Ishikawa (cell line): Measurements from ENCODE around the gene GORASP1.

Experiments used
- CEBPB ChIP-seq: IDR thresholded peaks from 2 replicates; pipeline ENCODE4 v1.6.1; 2012
- CREB1 ChIP-seq: IDR thresholded peaks from 2 replicates; pipeline ENCODE4 v1.6.1; 2012; ENCODE audit warnings: low read depth
- FOXM1 ChIP-seq: IDR thresholded peaks from 2 replicates; pipeline ENCODE4 v1.6.1; 2012; ENCODE audit warnings: low read depth, borderline replicate concordance
- RAD21 ChIP-seq: IDR thresholded peaks from 2 replicates; pipeline ENCODE4 v1.6.1; 2012; ENCODE audit warnings: low read depth
- TAF1 ChIP-seq: IDR thresholded peaks from 2 replicates; pipeline ENCODE4 v1.6.1; 2012; ENCODE audit warnings: low read depth, mild to moderate bottlenecking
- TCF12 ChIP-seq: IDR thresholded peaks from 2 replicates; pipeline ENCODE4 v1.6.1; 2012; ENCODE audit warnings: low read depth
- TEAD4 ChIP-seq: IDR thresholded peaks from 2 replicates; pipeline ENCODE4 v1.6.1; 2012
- YY1 ChIP-seq: IDR thresholded peaks from 2 replicates; pipeline ENCODE4 v1.6.1; 2012; ENCODE audit warnings: low read depth
- ZBTB7A ChIP-seq: IDR thresholded peaks from 2 replicates; pipeline ENCODE4 v1.6.1; 2012; ENCODE audit warnings: low read depth
- TF ChIP-seq, protein P1 (sequence below): IDR thresholded peaks from 2 replicates; pipeline ENCODE4 v1.6.1; 2012

DNA sequence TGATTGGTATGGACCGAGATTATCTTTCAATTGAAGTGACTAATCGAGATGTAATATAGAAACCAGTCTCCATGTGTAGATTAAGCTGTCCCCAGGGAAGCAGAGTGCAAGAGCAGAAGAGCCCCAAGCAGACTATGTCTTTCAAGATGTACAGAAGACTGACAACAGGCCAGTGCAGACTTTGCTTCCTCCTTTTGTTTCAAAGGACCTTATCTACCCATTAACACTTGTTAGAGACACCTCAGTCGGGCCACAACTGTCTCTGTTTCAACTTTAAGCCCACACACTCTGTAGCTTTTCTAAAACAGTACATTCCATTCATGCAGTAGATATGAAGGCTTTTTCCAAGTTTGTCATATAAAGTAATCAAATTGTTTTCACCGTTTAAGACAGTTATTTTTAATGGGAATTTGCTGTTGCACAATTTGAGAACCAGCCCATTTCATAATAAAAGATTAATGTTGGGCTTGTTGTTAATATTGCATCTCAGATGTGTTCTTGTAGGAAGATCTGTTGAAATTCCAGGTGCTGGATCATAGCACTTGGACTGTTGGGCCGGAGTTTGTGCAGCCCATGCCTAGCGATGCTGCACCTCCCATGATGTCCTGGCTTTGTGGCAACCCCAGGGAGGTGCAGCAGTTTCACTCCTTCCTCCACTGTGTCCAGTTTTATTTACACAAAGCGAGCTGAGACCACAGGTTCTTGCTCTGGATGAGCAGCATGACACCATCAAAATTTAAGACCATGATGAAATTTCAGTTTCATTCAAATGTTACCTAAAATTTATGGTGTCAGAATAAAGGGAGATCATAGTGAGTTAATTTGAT, 12.4 kb downstream of the GORASP1 start:
- no peak for TF ChIP-seq TCF12
- no peak for TF ChIP-seq CREB1
- TF ChIP-seq TEAD4 = no peak
- no peak for TF ChIP-seq RAD21
- TF ChIP-seq, protein P1, sequence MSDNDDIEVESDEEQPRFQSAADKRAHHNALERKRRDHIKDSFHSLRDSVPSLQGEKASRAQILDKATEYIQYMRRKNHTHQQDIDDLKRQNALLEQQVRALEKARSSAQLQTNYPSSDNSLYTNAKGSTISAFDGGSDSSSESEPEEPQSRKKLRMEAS = no peak
- no peak for TF ChIP-seq ZBTB7A
- TF ChIP-seq TAF1 = no peak
- TF ChIP-seq YY1 = no peak
- no peak for TF ChIP-seq CEBPB
- TF ChIP-seq FOXM1 = no peak
